GM12878 (cell line): ENCODE measurements around the gene FRMPD2. TPM values are rescaled to one million over a fixed set of nuclear protein-coding genes. Genes with fewer than 3 reads are reported as not detected.

Experiments used
- ATAC-seq: fragments of 200-7000 bp; cut with Tn5 transposase; 3 replicates; pipeline ENCODE4 v1.9.1; 2020; ENCODE audit warnings: mild to moderate bottlenecking, moderate library complexity
- BruUV-seq: library from RNA; stranded (reverse); fragments of 400-500 nt; replicated peaks from 2 replicates; lab custom pipeline; 2021; lab: Mats Ljungman, UMichigan
- CTCF ChIA-PET: fragments of 300-600 bp; sonication (Branson Sonifier 250); formaldehyde crosslinking; extraction: SDS; loops from one replicate; lab custom pipeline; 2021; ENCODE audit warnings: inconsistent platforms; lab: Yijun Ruan, JAX
- POLR2A ChIA-PET: fragments of 350-600 bp; formaldehyde crosslinking; extraction: SDS; loops from one replicate; lab custom pipeline; 2021; ENCODE audit warnings: inconsistent platforms; lab: Charles Lee
- RAD21 ChIA-PET: fragments of 300-600 bp; sonication (Branson Sonifier 250); formaldehyde crosslinking; loops from one replicate; lab custom pipeline; 2023; ENCODE audit warnings: antibody characterized with exemption; ENCODE audit not compliant: unreplicated experiment; lab: Charles Lee
- SMC1A ChIA-PET: fragments of 300-600 bp; sonication (Branson Sonifier 250); formaldehyde crosslinking; loops from one replicate; lab custom pipeline; 2023; ENCODE audit not compliant: unreplicated experiment, uncharacterized antibody; lab: Charles Lee
- DNase-seq: peaks from one replicate; pipeline ENCODE4 v3.0.0-alpha.2; 2011; ENCODE audit warnings: low read depth, low spot score
- FAIRE-seq: peaks from 3 replicates; lab custom pipeline; 2011; peaks lifted over from hg19 to GRCh38; lab: Jason Lieb, UNC
- H2AFZ ChIP-seq: 2 replicates; pipeline ENCODE4 v1.6.0; 2011; ENCODE audit warnings: low read depth, low read length, control low read depth; ENCODE audit not compliant: control insufficient read depth
- H3K27ac ChIP-seq: 2 replicates; pipeline ENCODE4 v1.5.1; 2011; ENCODE audit warnings: control low read depth; ENCODE audit not compliant: control insufficient read depth, insufficient read depth
- H3K27me3 ChIP-seq, 2 experiments: replicated peaks in 1 of 2; 2 replicates each; pipeline versions ENCODE4 v1.6.0 to v1.6.1; 2011; ENCODE audit warnings: low read length in 1 of 2; ENCODE audit not compliant: control insufficient read depth in 2 of 2, insufficient read depth in 2 of 2
- H3K36me3 ChIP-seq, 2 experiments: 2 replicates each; pipeline ENCODE4 v1.5.1; 2011; ENCODE audit warnings: low read length in 1 of 2; ENCODE audit not compliant: control insufficient read depth in 2 of 2, insufficient read depth in 2 of 2
- H3K4me1 ChIP-seq: 2 replicates; pipeline ENCODE4 v1.6.1; 2011; ENCODE audit warnings: mild to moderate bottlenecking, low read length, moderate library complexity, mixed read lengths; ENCODE audit not compliant: control insufficient read depth, insufficient read depth
- H3K4me2 ChIP-seq: 2 replicates; pipeline ENCODE4 v1.6.0; 2011; ENCODE audit warnings: control low read depth; ENCODE audit not compliant: control insufficient read depth, insufficient read depth
- H3K4me3 ChIP-seq: fragments of 200-600 bp; sonication (generic); 2 replicates; pipeline ENCODE4 v1.5.1; 2016
- H3K79me2 ChIP-seq: 2 replicates; pipeline ENCODE4 v1.6.0; 2011; ENCODE audit warnings: low read length; ENCODE audit not compliant: control insufficient read depth, insufficient read depth
- H3K9ac ChIP-seq: 2 replicates; pipeline ENCODE4 v1.8.0; 2011; ENCODE audit warnings: low read length, control low read depth, mixed read lengths; ENCODE audit not compliant: control insufficient read depth, insufficient read depth
- H3K9me3 ChIP-seq: replicated peaks from 3 replicates; pipeline ENCODE4 v1.5.1; 2011; ENCODE audit warnings: mild to moderate bottlenecking, low read length; ENCODE audit not compliant: control insufficient read depth, insufficient read depth
- H4K20me1 ChIP-seq: 2 replicates; pipeline ENCODE4 v1.6.0; 2011; ENCODE audit not compliant: control insufficient read depth, insufficient read depth
- BMI1 ChIP-seq: fragments of 450-650 bp; IDR thresholded peaks from 2 replicates; pipeline ENCODE4 v1.6.1; 2016; ENCODE audit warnings: mild to moderate bottlenecking, moderate library complexity, borderline replicate concordance
- EGR1 ChIP-seq, 2 experiments: IDR thresholded peaks; 1 replicate in 1 of 2; 2 replicates in 1 of 2; pipeline ENCODE4 v1.6.1; 2011 to 2012; ENCODE audit warnings: low read depth in 2 of 2, low read length in 2 of 2, borderline replicate concordance in 1 of 2, mild to moderate bottlenecking in 1 of 2, moderate library complexity in 1 of 2
- IKZF1 ChIP-seq: fragments of 450-650 bp; conservative IDR thresholded peaks from 2 replicates; pipeline ENCODE4 v1.6.1; 2017; ENCODE audit warnings: antibody characterized with exemption, mild to moderate bottlenecking
- NR2C1 ChIP-seq: fragments of 450-650 bp; IDR thresholded peaks from 2 replicates; pipeline ENCODE4 v1.6.1; 2017; ENCODE audit warnings: antibody characterized with exemption, mild to moderate bottlenecking, moderate library complexity
- SP1 ChIP-seq: IDR thresholded peaks from one replicate; pipeline ENCODE4 v1.6.1; 2011; ENCODE audit warnings: low read depth, low read length
- SRF ChIP-seq, 2 experiments: IDR thresholded peaks; 2 replicates each; pipeline ENCODE4 v1.6.1; 2011; ENCODE audit warnings: low read depth in 2 of 2, low read length in 2 of 2, mild to moderate bottlenecking in 1 of 2, moderate library complexity in 1 of 2
- WGBS: methylation state at CpG from one replicate; pipeline ENCODE4 v1.1.6; 2016; ENCODE audit warnings: low lambda C conversion rate; ENCODE audit not compliant: insufficient replicate concordance, insufficient coverage; ENCODE audit errors: missing lambda C conversion rate; 5-methylcytosine and 5-hydroxymethylcytosine counted together
- in situ Hi-C: fragments of 300-500 bp; cut with MboI; formaldehyde crosslinking; loops from 9 replicates; pipeline ENCODE4 v1.14.3; 2018; ENCODE audit warnings: mixed read lengths
- intact Hi-C: fragments of 100-400 bp; cut with micrococcal nuclease; formaldehyde crosslinking; loops from one replicate; pipeline ENCODE4 v1.14.2; 2022; ENCODE audit not compliant: unreplicated experiment
- polyA plus RNA-seq, 11 experiments: library from polyadenylated mRNA; depleted of rRNA in 4 of 11; unstranded in 6 of 11; stranded (reverse) in 5 of 11; fragments of >200 nt; fragmentation: Nextera tagmentation in 4 of 11; fragmentation: Illumina TruSeq in 1 of 11; extraction: Ambion mirVana in 4 of 11; extraction: Trizol in 1 of 11; gene quantifications; 1 replicate in 1 of 11; 2 replicates in 10 of 11; pipeline versions ENCODE4 v1.2.1 to v1.2.3, GENCODE V29; 2011 to 2016; ENCODE audit warnings: inconsistent platforms in 2 of 11, missing spikeins in 2 of 11, low read depth in 1 of 11
- total RNA-seq, 4 experiments: library from RNA; depleted of rRNA in 3 of 4; stranded (reverse); fragments of >200 nt in 3 of 4; fragmentation: Illumina TruSeq in 1 of 4; extraction: Trizol in 1 of 4; gene quantifications; 2 replicates each; pipeline versions ENCODE4 v1.2.1 to v1.2.3, GENCODE V29; 2013 to 2021
- TF ChIP-seq, protein P1 (sequence below): fragments of 450-650 bp; IDR thresholded peaks from 2 replicates; pipeline ENCODE4 v1.6.1; 2017; ENCODE audit warnings: antibody characterized with exemption, mild to moderate bottlenecking, moderate library complexity
- TF ChIP-seq, protein P2 (sequence below): IDR thresholded peaks from 2 replicates; pipeline ENCODE4 v1.6.1; 2012; ENCODE audit warnings: low read depth, low read length, improper control_type of control experiment
- TF ChIP-seq, protein P3 (sequence below): fragments of 450-650 bp; IDR thresholded peaks from 2 replicates; pipeline ENCODE4 v1.6.1; 2017; ENCODE audit warnings: mild to moderate bottlenecking, moderate library complexity
- TF ChIP-seq, protein P4 (sequence below): fragments of 450-650 bp; formaldehyde crosslinking; IDR thresholded peaks from 2 replicates; pipeline ENCODE4 v1.4.0; 2020; ENCODE audit warnings: mild to moderate bottlenecking, moderate library complexity

Gene FRMPD2
- total and polyA plus RNA-seq, 10 of the 15 experiments (the other 5 are each of a cell fraction or from before 2014, with no cell fraction given): 0.38 to 5.7 (median 1.4) TPM

DNA sequence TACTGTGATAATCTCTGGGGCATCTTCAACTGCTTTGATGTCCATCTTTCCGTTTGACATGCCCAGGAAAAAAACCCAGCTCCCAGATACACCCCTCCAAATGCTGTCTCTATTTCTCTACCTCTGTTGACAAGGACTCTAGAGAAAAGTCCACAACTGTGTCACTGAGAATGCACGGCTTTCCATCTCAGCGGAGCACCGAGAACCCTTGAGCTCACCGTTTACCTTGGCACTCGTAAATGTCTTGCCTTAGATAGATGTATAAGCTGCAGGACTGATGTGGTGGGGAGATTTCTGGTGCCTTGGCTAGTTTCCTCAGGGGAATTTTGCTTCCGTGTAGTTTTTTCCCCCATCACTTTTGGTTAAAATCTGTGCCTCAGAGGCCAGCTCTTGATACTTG lies 24.6 kb upstream of the FRMPD2 start:
- BruUV-seq: no TSS peak
- WGBS: 62% methylated on average over 7 of the region's 7 CpGs
- intact Hi-C loops: no loop called here
- FAIRE-seq (no peak), ATAC-seq (no peak), DNase-seq (no peak)
- in situ Hi-C loops: no loop called here
- Histone ChIP-seq H3K4me3 (no peak overlapping the region), H3K27ac (no peak overlapping the region), H3K36me3 (no peaks in the 10 kb centered on the region), H2AFZ (no peak overlapping the region), H3K4me2 (no peak overlapping the region), H3K9ac (no peak overlapping the region), H3K4me1 (peaks cover 8% of the 10 kb centered on the region; the same call in 1 of the 2 replicates), H3K9me3 (no peaks in the 10 kb centered on the region), H3K27me3 (no peaks in the 10 kb centered on the region), H4K20me1 (no peaks in the 10 kb centered on the region), H3K79me2 (no peaks in the 10 kb centered on the region)
- SMC1A ChIA-PET: interaction anchor here (7.0 kb wide), 1 partner anchor 10 kb away, joined by 82 read pairs; no protein-coding TSS in a partner anchor
- POLR2A ChIA-PET: no interaction called here
- CTCF ChIA-PET: interaction anchor here (1.0 to 8.1 kb wide), 3 partner anchors 10 to 64 kb away, joined by 4 to 87 read pairs (median 5); no protein-coding TSS in a partner anchor
- RAD21 ChIA-PET: interaction anchor here (5.2 kb wide), 1 partner anchor 9 kb away, joined by 31 read pairs; no protein-coding TSS in a partner anchor
- TF ChIP-seq EGR1 (IDR thresholded peaks at IDR 0.05; ENCODE audit: borderline replicate concordance in 1 of 2, low read depth in 2 of 2, low read length in 2 of 2): no peak
- TF ChIP-seq BMI1: no peak
- TF ChIP-seq, protein P1, sequence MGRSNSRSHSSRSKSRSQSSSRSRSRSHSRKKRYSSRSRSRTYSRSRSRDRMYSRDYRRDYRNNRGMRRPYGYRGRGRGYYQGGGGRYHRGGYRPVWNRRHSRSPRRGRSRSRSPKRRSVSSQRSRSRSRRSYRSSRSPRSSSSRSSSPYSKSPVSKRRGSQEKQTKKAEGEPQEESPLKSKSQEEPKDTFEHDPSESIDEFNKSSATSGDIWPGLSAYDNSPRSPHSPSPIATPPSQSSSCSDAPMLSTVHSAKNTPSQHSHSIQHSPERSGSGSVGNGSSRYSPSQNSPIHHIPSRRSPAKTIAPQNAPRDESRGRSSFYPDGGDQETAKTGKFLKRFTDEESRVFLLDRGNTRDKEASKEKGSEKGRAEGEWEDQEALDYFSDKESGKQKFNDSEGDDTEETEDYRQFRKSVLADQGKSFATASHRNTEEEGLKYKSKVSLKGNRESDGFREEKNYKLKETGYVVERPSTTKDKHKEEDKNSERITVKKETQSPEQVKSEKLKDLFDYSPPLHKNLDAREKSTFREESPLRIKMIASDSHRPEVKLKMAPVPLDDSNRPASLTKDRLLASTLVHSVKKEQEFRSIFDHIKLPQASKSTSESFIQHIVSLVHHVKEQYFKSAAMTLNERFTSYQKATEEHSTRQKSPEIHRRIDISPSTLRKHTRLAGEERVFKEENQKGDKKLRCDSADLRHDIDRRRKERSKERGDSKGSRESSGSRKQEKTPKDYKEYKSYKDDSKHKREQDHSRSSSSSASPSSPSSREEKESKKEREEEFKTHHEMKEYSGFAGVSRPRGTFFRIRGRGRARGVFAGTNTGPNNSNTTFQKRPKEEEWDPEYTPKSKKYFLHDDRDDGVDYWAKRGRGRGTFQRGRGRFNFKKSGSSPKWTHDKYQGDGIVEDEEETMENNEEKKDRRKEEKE: no peak
- no peak for TF ChIP-seq SP1
- no peak for TF ChIP-seq SRF (IDR thresholded peaks at IDR 0.05; ENCODE audit: low read depth in 2 of 2, low read length in 2 of 2)
- no peak for TF ChIP-seq NR2C1
- no peak for TF ChIP-seq IKZF1
- TF ChIP-seq, protein P2, sequence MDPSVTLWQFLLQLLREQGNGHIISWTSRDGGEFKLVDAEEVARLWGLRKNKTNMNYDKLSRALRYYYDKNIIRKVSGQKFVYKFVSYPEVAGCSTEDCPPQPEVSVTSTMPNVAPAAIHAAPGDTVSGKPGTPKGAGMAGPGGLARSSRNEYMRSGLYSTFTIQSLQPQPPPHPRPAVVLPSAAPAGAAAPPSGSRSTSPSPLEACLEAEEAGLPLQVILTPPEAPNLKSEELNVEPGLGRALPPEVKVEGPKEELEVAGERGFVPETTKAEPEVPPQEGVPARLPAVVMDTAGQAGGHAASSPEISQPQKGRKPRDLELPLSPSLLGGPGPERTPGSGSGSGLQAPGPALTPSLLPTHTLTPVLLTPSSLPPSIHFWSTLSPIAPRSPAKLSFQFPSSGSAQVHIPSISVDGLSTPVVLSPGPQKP: no peak
- TF ChIP-seq, protein P3, sequence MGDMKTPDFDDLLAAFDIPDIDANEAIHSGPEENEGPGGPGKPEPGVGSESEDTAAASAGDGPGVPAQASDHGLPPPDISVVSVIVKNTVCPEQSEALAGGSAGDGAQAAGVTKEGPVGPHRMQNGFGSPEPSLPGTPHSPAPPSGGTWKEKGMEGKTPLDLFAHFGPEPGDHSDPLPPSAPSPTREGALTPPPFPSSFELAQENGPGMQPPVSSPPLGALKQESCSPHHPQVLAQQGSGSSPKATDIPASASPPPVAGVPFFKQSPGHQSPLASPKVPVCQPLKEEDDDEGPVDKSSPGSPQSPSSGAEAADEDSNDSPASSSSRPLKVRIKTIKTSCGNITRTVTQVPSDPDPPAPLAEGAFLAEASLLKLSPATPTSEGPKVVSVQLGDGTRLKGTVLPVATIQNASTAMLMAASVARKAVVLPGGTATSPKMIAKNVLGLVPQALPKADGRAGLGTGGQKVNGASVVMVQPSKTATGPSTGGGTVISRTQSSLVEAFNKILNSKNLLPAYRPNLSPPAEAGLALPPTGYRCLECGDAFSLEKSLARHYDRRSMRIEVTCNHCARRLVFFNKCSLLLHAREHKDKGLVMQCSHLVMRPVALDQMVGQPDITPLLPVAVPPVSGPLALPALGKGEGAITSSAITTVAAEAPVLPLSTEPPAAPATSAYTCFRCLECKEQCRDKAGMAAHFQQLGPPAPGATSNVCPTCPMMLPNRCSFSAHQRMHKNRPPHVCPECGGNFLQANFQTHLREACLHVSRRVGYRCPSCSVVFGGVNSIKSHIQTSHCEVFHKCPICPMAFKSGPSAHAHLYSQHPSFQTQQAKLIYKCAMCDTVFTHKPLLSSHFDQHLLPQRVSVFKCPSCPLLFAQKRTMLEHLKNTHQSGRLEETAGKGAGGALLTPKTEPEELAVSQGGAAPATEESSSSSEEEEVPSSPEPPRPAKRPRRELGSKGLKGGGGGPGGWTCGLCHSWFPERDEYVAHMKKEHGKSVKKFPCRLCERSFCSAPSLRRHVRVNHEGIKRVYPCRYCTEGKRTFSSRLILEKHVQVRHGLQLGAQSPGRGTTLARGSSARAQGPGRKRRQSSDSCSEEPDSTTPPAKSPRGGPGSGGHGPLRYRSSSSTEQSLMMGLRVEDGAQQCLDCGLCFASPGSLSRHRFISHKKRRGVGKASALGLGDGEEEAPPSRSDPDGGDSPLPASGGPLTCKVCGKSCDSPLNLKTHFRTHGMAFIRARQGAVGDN: no peak
- TF ChIP-seq, protein P4, sequence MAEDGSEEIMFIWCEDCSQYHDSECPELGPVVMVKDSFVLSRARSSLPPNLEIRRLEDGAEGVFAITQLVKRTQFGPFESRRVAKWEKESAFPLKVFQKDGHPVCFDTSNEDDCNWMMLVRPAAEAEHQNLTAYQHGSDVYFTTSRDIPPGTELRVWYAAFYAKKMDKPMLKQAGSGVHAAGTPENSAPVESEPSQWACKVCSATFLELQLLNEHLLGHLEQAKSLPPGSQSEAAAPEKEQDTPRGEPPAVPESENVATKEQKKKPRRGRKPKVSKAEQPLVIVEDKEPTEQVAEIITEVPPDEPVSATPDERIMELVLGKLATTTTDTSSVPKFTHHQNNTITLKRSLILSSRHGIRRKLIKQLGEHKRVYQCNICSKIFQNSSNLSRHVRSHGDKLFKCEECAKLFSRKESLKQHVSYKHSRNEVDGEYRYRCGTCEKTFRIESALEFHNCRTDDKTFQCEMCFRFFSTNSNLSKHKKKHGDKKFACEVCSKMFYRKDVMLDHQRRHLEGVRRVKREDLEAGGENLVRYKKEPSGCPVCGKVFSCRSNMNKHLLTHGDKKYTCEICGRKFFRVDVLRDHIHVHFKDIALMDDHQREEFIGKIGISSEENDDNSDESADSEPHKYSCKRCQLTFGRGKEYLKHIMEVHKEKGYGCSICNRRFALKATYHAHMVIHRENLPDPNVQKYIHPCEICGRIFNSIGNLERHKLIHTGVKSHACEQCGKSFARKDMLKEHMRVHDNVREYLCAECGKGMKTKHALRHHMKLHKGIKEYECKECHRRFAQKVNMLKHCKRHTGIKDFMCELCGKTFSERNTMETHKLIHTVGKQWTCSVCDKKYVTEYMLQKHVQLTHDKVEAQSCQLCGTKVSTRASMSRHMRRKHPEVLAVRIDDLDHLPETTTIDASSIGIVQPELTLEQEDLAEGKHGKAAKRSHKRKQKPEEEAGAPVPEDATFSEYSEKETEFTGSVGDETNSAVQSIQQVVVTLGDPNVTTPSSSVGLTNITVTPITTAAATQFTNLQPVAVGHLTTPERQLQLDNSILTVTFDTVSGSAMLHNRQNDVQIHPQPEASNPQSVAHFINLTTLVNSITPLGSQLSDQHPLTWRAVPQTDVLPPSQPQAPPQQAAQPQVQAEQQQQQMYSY: no peak
